IPS-NIHi11 (cell line): Measurements from ENCODE around the gene ARHGAP45.
"Not testable (repeated sequence)": the region's sequence is repeated elsewhere in the genome, so short reads cannot be mapped to it uniquely, and the experiment has no call there.

Experiments
- DNase-seq: peaks from one replicate; pipeline ENCODE4 v3.0.0; 2012; ENCODE audit warnings: mixed read lengths, low spot score

Gene ARHGAP45

DNA sequence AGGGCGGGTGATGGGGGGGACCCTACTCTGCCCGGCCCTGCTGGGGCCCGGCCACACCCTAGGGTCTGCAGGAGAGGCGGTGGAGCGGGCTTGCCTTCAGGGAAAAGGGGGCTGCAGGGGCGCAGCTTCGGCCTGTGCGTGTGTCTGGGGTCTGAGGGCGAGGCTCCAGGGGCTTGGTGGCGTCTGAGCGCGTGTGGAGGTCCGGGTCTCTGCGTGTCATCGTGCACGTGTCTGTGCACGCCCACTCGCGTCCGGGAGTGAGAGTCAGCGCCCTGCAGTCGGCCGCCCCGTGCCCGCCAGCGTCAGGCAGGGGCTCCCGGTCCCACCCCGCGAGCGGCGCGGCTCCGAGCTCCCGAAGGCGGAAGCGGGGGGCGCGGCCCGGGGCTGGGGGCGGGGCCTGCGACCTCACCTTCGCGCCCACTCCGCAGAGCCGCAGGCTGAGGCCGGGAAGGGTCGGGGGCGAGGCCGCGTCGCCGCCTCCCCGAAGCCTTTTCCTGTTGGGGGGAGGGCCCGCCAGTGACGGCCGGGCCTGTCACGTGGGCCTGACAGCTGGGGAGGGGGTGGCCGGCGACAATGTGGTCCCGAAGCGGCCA, at the start of gene ARHGAP45:
Gene ARHGAP45, plus strand, starts transcription at position 420 of the 593 bp plus-strand sequence. CDS start 239 bp downstream, outside the sequence.
- DNase-seq: peak; percentile 65

- no peak for DNase-seq
Observed at GRCh38 chr19:1017906-1018305, 49.1 kb upstream of the ARHGAP45 start.

DNA sequence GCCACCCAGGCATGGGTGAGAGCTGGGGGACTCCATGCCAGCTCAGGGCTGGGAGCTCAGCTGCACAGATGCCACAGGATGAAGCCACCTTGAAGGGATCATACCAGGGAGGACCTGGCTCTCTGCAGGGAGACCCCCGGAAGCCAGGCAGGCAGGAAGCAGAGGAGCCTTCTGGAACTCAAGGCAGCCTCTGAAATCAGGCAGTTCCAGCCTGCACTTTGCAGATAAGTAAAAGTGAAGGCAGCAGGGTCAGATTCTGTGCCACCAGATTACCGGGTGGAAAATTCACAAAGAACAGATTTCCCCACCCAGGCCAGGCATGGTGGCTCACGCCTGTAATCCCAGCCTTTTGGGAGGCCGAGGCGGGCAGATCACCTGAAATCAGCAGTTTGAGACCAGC, 48.6 kb upstream of the ARHGAP45 start:
- no peak for DNase-seq

GRCh38 chr19:1018932-1019615, 47.9 kb upstream of the ARHGAP45 start:
- no peak for DNase-seq

DNA sequence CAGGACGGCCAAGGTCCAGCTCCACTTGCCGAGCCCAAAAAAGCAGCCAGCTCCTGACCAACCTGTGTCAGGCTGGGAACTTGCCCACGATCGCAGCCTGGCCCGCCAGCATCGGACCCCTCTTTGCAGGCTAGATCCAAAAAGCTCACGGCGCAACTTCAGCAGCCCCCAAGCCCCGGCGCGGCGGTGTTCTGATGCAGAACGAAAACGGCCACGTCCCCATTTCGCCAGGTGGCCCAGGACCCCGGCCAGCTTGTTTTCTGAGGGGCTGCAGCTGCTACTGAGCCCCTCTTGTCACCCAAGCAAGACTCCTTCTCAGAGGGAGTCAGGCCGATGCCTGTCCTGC, 47.4 kb upstream of the ARHGAP45 start:
- no peak for DNase-seq

GRCh38 chr19:1019980-1020867, 46.7 kb upstream of the ARHGAP45 start:
- no peak for DNase-seq

DNA sequence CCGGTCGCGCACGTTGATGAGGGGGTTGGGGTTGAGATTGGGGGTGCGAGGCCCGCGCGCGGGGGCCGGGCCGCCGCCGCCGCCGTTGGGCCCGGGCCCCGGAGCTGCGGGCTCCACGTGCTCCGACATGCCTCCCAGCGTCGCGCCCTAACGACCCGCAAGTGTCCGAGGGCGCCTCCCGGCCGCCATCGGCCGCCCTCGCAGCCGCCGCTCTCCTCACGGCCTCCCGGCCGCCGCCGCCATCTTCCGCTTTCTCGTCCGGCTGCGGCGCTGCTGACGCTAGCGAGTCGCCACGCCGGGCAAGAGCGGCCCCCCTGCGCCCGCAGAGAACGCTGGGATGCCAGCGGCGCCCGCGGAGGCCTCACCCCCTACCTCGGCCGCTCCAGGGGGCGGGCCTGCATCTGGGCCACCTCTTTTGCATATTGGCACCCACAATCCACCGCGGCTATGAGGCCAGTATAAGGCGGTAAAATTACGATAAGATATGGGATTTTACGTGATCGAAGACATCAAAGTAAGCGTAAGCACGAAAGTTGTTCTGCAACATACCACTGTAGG, 46.0 kb upstream of the ARHGAP45 start, which contains the start of gene TMEM259:
Gene TMEM259, minus strand, starts transcription at position 256 of the 558 bp plus-strand sequence. Its CDS starts 127 bp downstream, at position 129.
- peak; percentile 95 for DNase-seq

GRCh38 chr19:1023883-1024188, 43.1 kb upstream of the ARHGAP45 start:
- DNase-seq: not testable (repeated sequence)

- DNase-seq: not testable (repeated sequence)
Observed at GRCh38 chr19:1025080-1025479, 41.9 kb upstream of the ARHGAP45 start.

GRCh38 chr19:1025960-1026782, 40.8 kb upstream of the ARHGAP45 start, which contains the start of gene CNN2:
Gene CNN2, plus strand, starts transcription at chr19:1026608. Its CDS starts 54 bp downstream, at chr19:1026662.
- DNase-seq: peak; percentile 91

- no peak for DNase-seq
Observed at GRCh38 chr19:1026783-1027649, 40.0 kb upstream of the ARHGAP45 start.

GRCh38 chr19:1027650-1028061, 39.3 kb upstream of the ARHGAP45 start:
- DNase-seq: no peak

DNA sequence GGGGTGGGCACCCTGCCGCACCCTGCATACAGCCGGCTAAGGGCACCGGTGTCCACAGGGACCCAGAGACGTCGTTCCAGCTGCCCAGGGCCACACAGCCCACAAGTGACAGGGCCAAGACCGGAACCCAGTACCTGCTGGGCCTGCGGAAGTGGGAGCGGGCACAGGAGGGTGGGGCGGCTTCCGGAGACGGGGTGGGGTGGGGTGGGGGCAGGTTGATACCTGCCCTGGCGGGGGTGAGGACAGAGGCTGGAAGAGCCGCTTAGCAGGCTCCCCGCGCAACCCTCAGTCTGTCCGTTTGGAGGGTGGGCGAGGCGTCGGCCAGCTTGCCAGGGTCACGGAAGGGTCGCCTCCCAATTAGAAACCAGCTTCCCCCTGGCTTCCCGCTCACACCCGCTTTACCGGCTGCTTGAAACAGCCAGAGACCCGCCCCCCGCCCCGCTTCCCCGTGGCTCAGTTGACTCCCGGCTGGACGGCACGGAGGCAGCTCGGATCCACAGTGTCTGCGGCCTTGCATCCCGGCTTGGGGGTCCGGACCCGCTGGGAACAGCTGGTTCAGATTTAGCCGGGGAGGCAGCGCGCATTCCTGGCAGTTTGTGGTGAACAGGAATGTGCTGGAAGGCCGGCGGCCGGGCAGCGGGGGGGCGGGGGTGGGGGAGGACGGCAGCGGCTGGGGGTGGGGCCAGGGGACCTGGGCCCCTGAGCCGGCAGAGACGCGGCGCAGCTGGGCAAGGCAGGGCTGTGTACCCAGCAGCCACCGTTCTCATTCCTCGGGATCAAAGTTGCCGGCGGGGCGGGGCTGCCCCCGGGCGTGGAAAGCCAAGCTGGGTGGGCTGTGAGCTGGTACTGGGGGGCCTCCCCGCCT, 38.7 kb upstream of the ARHGAP45 start:
- peak; percentile 85 for DNase-seq

- DNase-seq: no peak
Observed at GRCh38 chr19:1032264-1032867, 34.6 kb upstream of the ARHGAP45 start.

DNA sequence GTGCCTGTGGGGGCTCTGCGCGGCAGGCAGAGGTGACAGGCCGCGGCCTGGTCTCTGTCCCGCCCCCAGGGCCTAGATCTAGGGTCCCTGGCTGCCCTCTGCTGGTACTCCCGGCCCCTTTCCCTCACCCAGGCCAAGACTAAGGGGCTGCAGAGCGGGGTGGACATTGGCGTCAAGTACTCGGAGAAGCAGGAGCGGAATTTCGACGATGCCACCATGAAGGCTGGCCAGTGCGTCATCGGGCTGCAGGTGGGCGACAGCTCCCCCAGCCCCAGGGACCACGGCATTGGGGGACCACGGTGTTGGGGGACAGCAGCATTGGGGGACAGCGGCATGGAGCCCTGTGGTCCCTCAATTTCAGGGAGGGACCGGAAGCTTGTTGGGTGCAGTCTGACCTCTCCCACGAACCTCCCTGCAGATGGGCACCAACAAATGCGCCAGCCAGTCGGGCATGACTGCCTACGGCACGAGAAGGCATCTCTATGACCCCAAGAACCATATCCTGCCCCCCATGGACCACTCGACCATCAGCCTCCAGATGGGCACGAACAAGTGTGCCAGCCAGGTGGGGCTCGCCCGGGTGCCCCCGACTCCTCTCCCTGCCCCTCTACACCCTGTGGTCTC, 30.9 kb upstream of the ARHGAP45 start:
- no peak for DNase-seq

GRCh38 chr19:1037621-1038064, 29.3 kb upstream of the ARHGAP45 start:
- DNase-seq: no peak

DNA sequence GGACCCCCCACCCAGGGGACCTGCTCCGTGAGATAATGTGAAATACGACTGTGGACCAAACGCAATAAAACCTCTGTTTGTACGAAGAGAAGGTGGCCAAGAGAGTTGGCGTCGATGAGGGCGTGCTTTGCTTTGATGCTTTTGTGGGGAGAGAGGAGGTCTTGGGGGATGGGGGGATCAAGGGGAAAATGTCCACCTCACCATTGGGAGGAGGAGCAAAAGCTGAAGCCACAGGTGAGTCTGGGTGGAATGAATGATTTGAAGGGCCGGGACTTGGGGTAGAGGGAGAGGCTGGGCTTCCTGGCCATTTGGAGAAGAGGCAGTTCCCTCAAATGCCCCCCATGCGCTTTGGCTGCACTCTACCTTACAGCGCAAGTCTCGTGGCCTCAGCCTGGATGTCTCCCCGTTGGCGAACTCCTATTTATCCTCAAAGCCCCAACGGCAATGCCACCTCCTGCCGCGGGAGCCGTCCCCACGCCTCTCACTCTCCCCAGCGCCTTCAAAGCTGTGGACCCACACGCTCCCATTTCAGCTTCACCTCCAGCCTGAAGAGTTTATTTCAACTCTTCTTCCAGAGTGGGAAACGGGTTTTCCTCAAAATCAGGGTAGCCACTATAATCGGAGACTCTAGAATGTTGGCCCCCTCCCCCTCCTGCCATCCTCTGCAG, 27.9 kb upstream of the ARHGAP45 start:
- no peak for DNase-seq
